OCI-LY7 (cell line): ENCODE results near the gene DSN1. TPM values are rescaled to one million over a fixed set of nuclear protein-coding genes. Genes with fewer than 3 reads are reported as not detected.

ENCODE experiments used
- BruUV-seq: library from RNA; stranded (reverse); fragments of 400-500 nt; replicated peaks from 2 replicates; lab custom pipeline; 2021; lab: Mats Ljungman, UMichigan
- CTCF ChIA-PET: fragments of 300-600 bp; sonication (Branson Sonifier 250); formaldehyde crosslinking; loops from one replicate; lab custom pipeline; 2022; ENCODE audit warnings: antibody characterized with exemption; ENCODE audit not compliant: unreplicated experiment; lab: Charles Lee
- POLR2A ChIA-PET: fragments of 300-600 bp; sonication (Branson Sonifier 250); formaldehyde crosslinking; loops from one replicate; lab custom pipeline; 2022; ENCODE audit warnings: antibody characterized with exemption; lab: Charles Lee
- DNase-seq: peaks from one replicate; pipeline ENCODE4 v3.0.0-alpha.2; 2015; ENCODE audit warnings: low spot score
- H2AFZ ChIP-seq: fragments of 200-600 bp; sonication (generic), shearing (Covaris generic); 2 replicates; pipeline ENCODE4 v1.6.1; 2014; ENCODE audit warnings: mild to moderate bottlenecking, antibody characterized with exemption, low read length, moderate library complexity
- H3K27ac ChIP-seq: fragments of 200-600 bp; sonication (generic); 2 replicates; pipeline ENCODE4 v1.5.1; 2014; ENCODE audit warnings: mixed run types, low read depth, mild to moderate bottlenecking, moderate library complexity, low read length, inconsistent platforms; ENCODE audit not compliant: poor library complexity, severe bottlenecking
- H3K36me3 ChIP-seq: fragments of 200-600 bp; sonication (generic); 2 replicates; pipeline ENCODE4 v1.6.1; 2014; ENCODE audit warnings: mild to moderate bottlenecking, antibody characterized with exemption, low read length, moderate library complexity, mixed read lengths; ENCODE audit not compliant: insufficient read depth
- H3K4me1 ChIP-seq: fragments of 200-600 bp; sonication (generic); 2 replicates; pipeline ENCODE4 v1.5.1; 2014; ENCODE audit warnings: mild to moderate bottlenecking, low read length; ENCODE audit not compliant: insufficient read depth, poor library complexity, severe bottlenecking
- H3K4me2 ChIP-seq: fragments of 200-600 bp; sonication (generic); 2 replicates; pipeline ENCODE4 v1.6.1; 2014; ENCODE audit warnings: mild to moderate bottlenecking, low read length
- H3K4me3 ChIP-seq: fragments of 200-600 bp; sonication (generic); 2 replicates; pipeline ENCODE4 v1.5.1; 2014; ENCODE audit warnings: mild to moderate bottlenecking, low read depth, low read length; ENCODE audit not compliant: poor library complexity, severe bottlenecking
- H3K79me2 ChIP-seq: fragments of 200-600 bp; sonication (generic); 2 replicates; pipeline ENCODE4 v1.6.1; 2016; ENCODE audit warnings: low read depth, mild to moderate bottlenecking, low read length, moderate library complexity, mixed read lengths; ENCODE audit not compliant: insufficient read depth
- H3K9me2 ChIP-seq: fragments of 200-600 bp; sonication (generic); 2 replicates; pipeline ENCODE4 v1.6.1; 2016; ENCODE audit warnings: mild to moderate bottlenecking, low read length, mixed read lengths; ENCODE audit not compliant: insufficient read depth
- H3K9me3 ChIP-seq: fragments of 200-600 bp; sonication (generic); 2 replicates; pipeline ENCODE4 v1.6.1; 2014; ENCODE audit warnings: mild to moderate bottlenecking, mixed run types, low read length, mixed read lengths
- H4K20me1 ChIP-seq: fragments of 200-600 bp; sonication (generic); 2 replicates; pipeline ENCODE4 v1.6.1; 2014; ENCODE audit warnings: mild to moderate bottlenecking, antibody characterized with exemption, low read length, moderate library complexity, mixed read lengths; ENCODE audit not compliant: insufficient read depth
- CTCF ChIP-seq: fragments of 200-600 bp; sonication (generic); conservative IDR thresholded peaks from 2 replicates; pipeline ENCODE4 v1.5.1; 2014; ENCODE audit warnings: mild to moderate bottlenecking, antibody characterized with exemption, low read length, moderate library complexity, mixed read lengths
- EZH2phosphoT487 ChIP-seq: fragments of 200-600 bp; sonication (generic); IDR thresholded peaks from 2 replicates; pipeline ENCODE4 v1.6.1; 2018; ENCODE audit warnings: low read depth, borderline replicate concordance, mild to moderate bottlenecking, mixed run types, antibody characterized with exemption, low read length, moderate library complexity, mixed read lengths
- intact Hi-C: fragments of 100-400 bp; cut with micrococcal nuclease; formaldehyde crosslinking; loops from one replicate; pipeline ENCODE4 v1.10.0; 2022; ENCODE audit not compliant: unreplicated experiment
- total RNA-seq, 2 experiments: library from RNA; depleted of rRNA in 1 of 2; stranded (reverse); fragments of >200 nt in 1 of 2; shearing (Covaris generic) in 1 of 2; gene quantifications; 2 replicates each; pipeline ENCODE4 v1.2.3, GENCODE V29; 2014 to 2022

The DSN1 gene
- total RNA-seq, 2 experiments from 2014 or later = 33.0 to 37.6 TPM

- H3K9me3 ChIP-seq = no peaks in the 10 kb centered on the region
- H3K36me3 ChIP-seq = peaks cover 11% of the 10 kb centered on the region; the same call in 1 of the 2 replicates
- H3K79me2 ChIP-seq = no peaks in the 10 kb centered on the region
- no TSS peak for BruUV-seq
- intact Hi-C loops = no loop called here
- H3K9me2 ChIP-seq = no peaks in the 10 kb centered on the region
- peaks cover 3% of the 10 kb centered on the region for H3K4me1 ChIP-seq
- no peak overlapping the region for H3K4me2 ChIP-seq
- no peak overlapping the region for H2AFZ ChIP-seq
- H3K27ac ChIP-seq = no peak overlapping the region
- POLR2A ChIA-PET = no interaction called here
- H3K4me3 ChIP-seq = no peak overlapping the region
- no peak for TF ChIP-seq EZH2phosphoT487
- no peak for TF ChIP-seq CTCF
- CTCF ChIA-PET = no interaction called here
- no peak for DNase-seq
- no peaks in the 10 kb centered on the region for H4K20me1 ChIP-seq
Measured at GRCh38 chr20:36821964-36822437, 48.4 kb upstream of the DSN1 start.

- no peak overlapping the region for H3K27ac ChIP-seq
- TF ChIP-seq EZH2phosphoT487 (no peak), CTCF (no peak)
- H3K36me3 ChIP-seq = 0 out of 2 replicates have a peak, but pooled peaks cover 6% of the 10 kb centered on the region
- no peak overlapping the region for H3K4me3 ChIP-seq
- H3K4me2 ChIP-seq = no peak overlapping the region
- POLR2A ChIA-PET = no interaction called here
- no peak overlapping the region for H2AFZ ChIP-seq
- no peaks in the 10 kb centered on the region for H3K9me3 ChIP-seq
- no peak for DNase-seq
- peaks cover 3% of the 10 kb centered on the region for H3K4me1 ChIP-seq
- H3K9me2 ChIP-seq = no peaks in the 10 kb centered on the region
- H4K20me1 ChIP-seq = no peaks in the 10 kb centered on the region
- intact Hi-C loops = no loop called here
- CTCF ChIA-PET = no interaction called here
- no TSS peak for BruUV-seq
- H3K79me2 ChIP-seq = no peaks in the 10 kb centered on the region
Measured at GRCh38 chr20:36820928-36821327, 47.4 kb upstream of the DSN1 start.

- Histone ChIP-seq H3K9me3 (no peaks in the 10 kb centered on the region), H3K9me2 (no peaks in the 10 kb centered on the region), H2AFZ (no peak overlapping the region), H4K20me1 (no peaks in the 10 kb centered on the region), H3K79me2 (no peaks in the 10 kb centered on the region), H3K4me1 (peaks cover 3% of the 10 kb centered on the region), H3K27ac (no peak overlapping the region), H3K4me3 (no peak overlapping the region), H3K36me3 (0 out of 2 replicates have a peak, but pooled peaks cover 6% of the 10 kb centered on the region), H3K4me2 (no peak overlapping the region)
- ChIA-PET POLR2A (no interaction called here), CTCF (no interaction called here)
- no TSS peak for BruUV-seq
- DNase-seq = no peak
- no peak for TF ChIP-seq CTCF
- no peak for TF ChIP-seq EZH2phosphoT487
- intact Hi-C loops = no loop called here
Measured at GRCh38 chr20:36820073-36820472, 46.5 kb upstream of the DSN1 start.
